Esophagus muscularis mucosa (tissue), 3 donors: Measurements from ENCODE around the gene UEVLD.

Experiments
- POLR2A ChIP-seq: fragments of 450-650 bp; IDR thresholded peaks from one replicate; pipeline ENCODE4 v1.6.1; 2017; ENCODE audit warnings: antibody characterized with exemption, moderate library complexity, mild to moderate bottlenecking, low read depth
- TF ChIP-seq, protein P1 (sequence below), 3 experiments: fragments of 200-600 bp in 2 of 3; fragments of 450-650 bp in 1 of 3; sonication (generic) in 2 of 3; IDR thresholded peaks; one replicate each; pipeline ENCODE4 v1.5.1; 2017 to 2019; ENCODE audit warnings: antibody characterized with exemption in 3 of 3, mild to moderate bottlenecking in 2 of 3, moderate library complexity in 1 of 3

DNA sequence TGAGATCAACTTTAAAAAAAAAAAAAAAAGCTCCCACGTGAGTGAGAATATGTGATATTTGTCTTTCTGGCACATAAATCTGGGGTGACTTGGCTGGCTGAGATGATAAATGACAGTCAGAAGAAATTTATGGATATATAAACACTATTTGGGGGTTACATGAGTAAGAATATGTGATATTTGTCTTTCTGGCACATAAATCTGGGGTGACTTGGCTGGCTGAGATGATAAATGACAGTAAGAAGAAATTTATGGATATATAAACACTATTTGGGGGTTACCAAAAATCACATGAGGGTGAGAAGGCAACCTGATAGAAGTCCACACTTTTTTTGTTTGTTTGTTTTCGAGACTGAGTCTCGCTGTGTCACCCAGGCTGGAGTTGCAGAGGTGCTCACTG is 55.2 kb downstream of the UEVLD start:
- no peak for TF ChIP-seq POLR2A
- TF ChIP-seq, protein P1, sequence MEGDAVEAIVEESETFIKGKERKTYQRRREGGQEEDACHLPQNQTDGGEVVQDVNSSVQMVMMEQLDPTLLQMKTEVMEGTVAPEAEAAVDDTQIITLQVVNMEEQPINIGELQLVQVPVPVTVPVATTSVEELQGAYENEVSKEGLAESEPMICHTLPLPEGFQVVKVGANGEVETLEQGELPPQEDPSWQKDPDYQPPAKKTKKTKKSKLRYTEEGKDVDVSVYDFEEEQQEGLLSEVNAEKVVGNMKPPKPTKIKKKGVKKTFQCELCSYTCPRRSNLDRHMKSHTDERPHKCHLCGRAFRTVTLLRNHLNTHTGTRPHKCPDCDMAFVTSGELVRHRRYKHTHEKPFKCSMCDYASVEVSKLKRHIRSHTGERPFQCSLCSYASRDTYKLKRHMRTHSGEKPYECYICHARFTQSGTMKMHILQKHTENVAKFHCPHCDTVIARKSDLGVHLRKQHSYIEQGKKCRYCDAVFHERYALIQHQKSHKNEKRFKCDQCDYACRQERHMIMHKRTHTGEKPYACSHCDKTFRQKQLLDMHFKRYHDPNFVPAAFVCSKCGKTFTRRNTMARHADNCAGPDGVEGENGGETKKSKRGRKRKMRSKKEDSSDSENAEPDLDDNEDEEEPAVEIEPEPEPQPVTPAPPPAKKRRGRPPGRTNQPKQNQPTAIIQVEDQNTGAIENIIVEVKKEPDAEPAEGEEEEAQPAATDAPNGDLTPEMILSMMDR (IDR thresholded peaks at IDR 0.05): no peak
